H1 (cell line): ENCODE data around the gene TRIM61. TPM values are rescaled to one million over a fixed set of nuclear protein-coding genes. Genes with fewer than 3 reads are reported as not detected.

Experiments
- ATF2 ChIP-seq: IDR thresholded peaks from 2 replicates; pipeline ENCODE4 v1.6.1; 2012; ENCODE audit warnings: low read length, inconsistent platforms
- CHD2 ChIP-seq: IDR thresholded peaks from 2 replicates; pipeline ENCODE4 v1.6.1; 2012; ENCODE audit warnings: low read length, improper control_type of control experiment
- E2F6 ChIP-seq: IDR thresholded peaks from 2 replicates; pipeline ENCODE4 v1.6.1; 2012; ENCODE audit warnings: inconsistent platforms
- EGR1 ChIP-seq: IDR thresholded peaks from 2 replicates; pipeline ENCODE4 v1.6.1; 2011; ENCODE audit warnings: low read depth, low read length, borderline replicate concordance
- EZH2 ChIP-seq: fragments of 200-600 bp; sonication (generic); IDR thresholded peaks from 2 replicates; pipeline ENCODE4 v1.7.1; 2012; ENCODE audit warnings: low read depth, mild to moderate bottlenecking, moderate library complexity, low read length, inconsistent platforms; ENCODE audit not compliant: severe bottlenecking
- FOSL1 ChIP-seq: IDR thresholded peaks from 2 replicates; pipeline ENCODE4 v1.6.1; 2011; ENCODE audit warnings: mild to moderate bottlenecking, low read depth, low read length, moderate library complexity; ENCODE audit not compliant: insufficient read depth
- NANOG ChIP-seq: IDR thresholded peaks from 2 replicates; pipeline ENCODE4 v1.6.1; 2011; ENCODE audit warnings: low read length, low read depth, mild to moderate bottlenecking, inconsistent platforms; ENCODE audit not compliant: insufficient read depth, poor library complexity, severe bottlenecking
- PHF8 ChIP-seq: fragments of 200-600 bp; sonication (generic); conservative IDR thresholded peaks from 2 replicates; pipeline ENCODE4 v1.7.1; 2012; ENCODE audit warnings: low read depth, mild to moderate bottlenecking, inconsistent platforms, low read length, moderate library complexity
- POLR2AphosphoS5 ChIP-seq: IDR thresholded peaks from 2 replicates; pipeline ENCODE4 v1.6.1; 2011; ENCODE audit warnings: low read depth, low read length
- RNF2 ChIP-seq: fragments of 200-900, 300-1000 bp; sonication (generic); IDR thresholded peaks from 2 replicates; pipeline ENCODE4 v1.7.1; 2016; ENCODE audit warnings: borderline replicate concordance, low read depth, mild to moderate bottlenecking, antibody characterized with exemption, low read length; ENCODE audit not compliant: poor library complexity, severe bottlenecking; ENCODE audit errors: missing control alignments
- RXRA ChIP-seq: IDR thresholded peaks from 2 replicates; pipeline ENCODE4 v1.6.1; 2011; ENCODE audit warnings: low read depth, mild to moderate bottlenecking, low read length, moderate library complexity; ENCODE audit not compliant: insufficient read depth
- SIN3A ChIP-seq, 2 experiments: IDR thresholded peaks in 1 of 2; conservative IDR thresholded peaks in 1 of 2; 2 replicates each; pipeline ENCODE4 v1.6.1; 2011 to 2012; ENCODE audit warnings: low read length in 2 of 2, improper control_type of control experiment in 1 of 2, low read depth in 1 of 2, mild to moderate bottlenecking in 1 of 2
- TAF1 ChIP-seq: IDR thresholded peaks from 2 replicates; pipeline ENCODE4 v1.6.1; 2011; ENCODE audit warnings: mild to moderate bottlenecking, low read depth, low read length
- TAF7 ChIP-seq: optimal IDR thresholded peaks from 2 replicates; pipeline ENCODE3; 2011; ENCODE audit warnings: low read depth, mild to moderate bottlenecking, inconsistent platforms, low read length, moderate library complexity, borderline replicate concordance
- TBP ChIP-seq: IDR thresholded peaks from 2 replicates; pipeline ENCODE4 v1.6.1; 2011; ENCODE audit warnings: low read depth, low read length, improper control_type of control experiment
- TEAD4 ChIP-seq: IDR thresholded peaks from 2 replicates; pipeline ENCODE4 v1.6.1; 2012; ENCODE audit warnings: low read depth, low read length, inconsistent platforms, mixed read lengths
- YY1 ChIP-seq: IDR thresholded peaks from 2 replicates; pipeline ENCODE4 v1.6.1; 2011; ENCODE audit warnings: low read depth, mild to moderate bottlenecking, low read length
- ZNF274 ChIP-seq: IDR thresholded peaks from 2 replicates; pipeline ENCODE4 v1.7.0; 2012; ENCODE audit warnings: low read length, borderline replicate concordance; ENCODE audit errors: extremely low read depth
- polyA plus RNA-seq, 7 experiments: library from polyadenylated mRNA; depleted of rRNA in 3 of 7; stranded (reverse) in 5 of 7; unstranded in 2 of 7; fragments of >200 nt in 5 of 7; fragments of 200-250 nt in 2 of 7; gene quantifications; 1 replicate in 5 of 7; 2 replicates in 1 of 7; 4 replicates in 1 of 7; pipeline versions ENCODE4 v1.2.1 to v1.2.3, GENCODE V29; 2011 to 2013; ENCODE audit warnings: missing spikeins in 2 of 7, mixed read lengths in 2 of 7
- total RNA-seq: library from RNA; stranded (reverse); fragmentation: NEBNext Ultra II Directional; extraction: Animal tissue kit (Norgen Biotek cat#: 25700); gene quantifications from 2 replicates; pipeline ENCODE4 v1.2.1, GENCODE V29; 2021
- TF ChIP-seq, protein P1 (sequence below): IDR thresholded peaks from 2 replicates; pipeline ENCODE4 v1.6.1; 2011; ENCODE audit warnings: low read depth, mild to moderate bottlenecking, low read length; ENCODE audit not compliant: insufficient read depth

TRIM61 gene
- total and polyA plus RNA-seq, 2 of the 8 experiments (the other 6 are each of a cell fraction or from before 2014, with no cell fraction given) = 0.18 to 5.0 TPM

DNA sequence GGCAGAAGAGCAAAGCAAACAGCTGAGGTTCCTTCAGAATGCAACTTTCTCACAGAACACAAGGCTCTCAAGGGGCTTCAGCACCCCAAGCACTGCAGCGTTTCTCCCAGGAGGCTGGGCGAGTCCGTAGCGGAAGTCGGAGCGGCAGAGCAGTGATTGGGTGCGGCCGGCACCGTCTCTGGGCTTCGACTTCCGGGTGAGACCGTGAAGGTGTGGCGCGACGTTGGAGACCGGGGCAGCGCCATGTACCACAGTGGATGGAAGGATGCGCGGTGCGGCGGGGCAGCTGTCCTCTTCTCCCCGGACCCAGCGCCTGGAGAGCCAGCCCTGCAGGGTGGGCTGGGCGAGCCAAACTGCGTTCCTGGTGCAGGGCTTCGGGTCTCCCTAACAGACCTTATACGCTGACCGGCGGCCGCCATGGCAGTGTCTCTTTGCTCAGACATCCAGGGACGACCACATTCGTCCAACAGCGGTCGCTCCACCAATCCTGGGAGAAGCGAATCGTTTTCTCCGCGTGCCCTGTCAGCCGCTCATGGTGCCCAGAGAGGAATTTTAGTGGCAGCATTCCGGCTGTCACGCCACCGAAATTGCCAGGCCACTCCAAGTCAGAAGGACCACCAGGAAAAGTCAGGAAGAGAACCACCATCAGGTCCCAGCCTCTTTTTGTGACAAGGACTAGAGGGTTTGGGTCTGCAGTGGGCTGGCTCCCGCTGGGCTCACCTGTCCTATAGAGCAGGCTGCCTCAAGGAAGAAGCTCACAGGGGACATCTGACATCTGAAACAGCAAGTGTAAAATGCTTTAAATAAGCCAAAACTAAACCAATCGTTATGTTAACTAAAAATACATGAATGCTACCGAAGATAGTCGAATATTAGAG, 20.5 kb downstream of the TRIM61 start (continued):
- TF ChIP-seq ATF2 = no peak
- TF ChIP-seq EGR1 = no peak
- peak; percentile 48 for TF ChIP-seq E2F6
- TF ChIP-seq RNF2 = no peak
- peak; percentile 76 for TF ChIP-seq PHF8
- peak; percentile 72 for TF ChIP-seq TAF1
- TF ChIP-seq ZNF274 = no peak
- TF ChIP-seq EZH2 = no peak
- no peak for TF ChIP-seq NANOG
- TF ChIP-seq YY1 = peak; percentile 72; the same call in 1 of the 2 replicates
- no peak for TF ChIP-seq RXRA
- TF ChIP-seq TEAD4 = no peak
- peak; percentile 86 for TF ChIP-seq POLR2AphosphoS5
- TF ChIP-seq TAF7 = no peak
- peak; percentile 49 for TF ChIP-seq TBP
- TF ChIP-seq SIN3A (conservative IDR thresholded peaks at IDR 0.05 in 1 of 2, IDR thresholded peaks at IDR 0.05 in 1 of 2; ENCODE audit: low read depth in 1 of 2, low read length in 2 of 2) = peak; percentile 41 to 53; a peak in 1 of 4 replicates
- TF ChIP-seq FOSL1 = no peak
- no peak for TF ChIP-seq CHD2
- TF ChIP-seq, protein P1, sequence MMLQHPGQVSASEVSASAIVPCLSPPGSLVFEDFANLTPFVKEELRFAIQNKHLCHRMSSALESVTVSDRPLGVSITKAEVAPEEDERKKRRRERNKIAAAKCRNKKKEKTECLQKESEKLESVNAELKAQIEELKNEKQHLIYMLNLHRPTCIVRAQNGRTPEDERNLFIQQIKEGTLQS = no peak
